Ovary (tissue), 9 donors: ENCODE data around the gene TNK2. TPM values are rescaled to one million over a fixed set of nuclear protein-coding genes. Genes with fewer than 3 reads are reported as not detected.

ENCODE experiments used
- DNase-seq, 5 donors: peaks; one replicate each; pipeline ENCODE4 v3.0.0-alpha.2; 2019 to 2020
- H3K27ac ChIP-seq, 2 donors: fragments of 200-600 bp; one replicate each; pipeline versions ENCODE4 v1.5.1 to v1.8.0; 2019 to 2022
- H3K27me3 ChIP-seq: fragments of 200-600 bp; one replicate; pipeline ENCODE4 v1.8.0; 2022
- H3K36me3 ChIP-seq: fragments of 200-600 bp; sonication (generic); one replicate; pipeline ENCODE4 v1.5.1; 2019
- H3K4me1 ChIP-seq: one replicate; pipeline ENCODE4 v1.8.1; 2013; ENCODE audit warnings: mild to moderate bottlenecking, moderate library complexity; ENCODE audit not compliant: insufficient read depth
- H3K4me3 ChIP-seq: fragments of 200-600 bp; sonication (generic); one replicate; pipeline ENCODE4 v1.5.1; 2017
- H3K9me3 ChIP-seq, 2 donors: fragments of 200-600 bp in 1 of 2; sonication (generic) in 1 of 2; one replicate each; pipeline versions ENCODE4 v1.5.1 to v1.8.1; 2013 to 2019; ENCODE audit warnings: mild to moderate bottlenecking in 1 of 2, moderate library complexity in 1 of 2
- CTCF ChIP-seq, 3 donors: fragments of 450-650 bp in 2 of 3; fragments of 200-600 bp in 1 of 3; IDR thresholded peaks; one replicate each; pipeline versions ENCODE4 v1.5.1 to v1.8.0; 2016 to 2022; ENCODE audit warnings: antibody characterized with exemption in 3 of 3, mild to moderate bottlenecking in 1 of 3
- EP300 ChIP-seq: sonication (generic); formaldehyde crosslinking; IDR thresholded peaks from one replicate; pipeline ENCODE4 v1.6.1; 2017; ENCODE audit warnings: antibody characterized with exemption
- POLR2A ChIP-seq: fragments of 450-650 bp; IDR thresholded peaks from one replicate; pipeline ENCODE4 v1.6.1; 2017; ENCODE audit warnings: antibody characterized with exemption, mild to moderate bottlenecking, moderate library complexity
- WGBS, 3 donors: extraction: QIAGEN DNeasy Blood & Tissue Kit in 1 of 3; methylation state at CpG; one replicate each; pipeline versions ENCODE4 v1.1.5 to v1.1.7; 2013 to 2017; 5-methylcytosine and 5-hydroxymethylcytosine counted together
- intact Hi-C, 4 donors: fragments of 100-400 bp; cut with DNase I; formaldehyde crosslinking; loops; one replicate each; pipeline versions ENCODE4 v1.11.0 to v1.15.1; 2022 to 2023
- polyA plus RNA-seq, 2 donors: library from polyadenylated mRNA; stranded (reverse); fragments of 200-250 nt in 1 of 2; fragments of 350-450 nt in 1 of 2; fragmentation: Illumina TruSeq in 1 of 2; extraction: RNeasy Lipid Tissue Mini Kit (QIAGEN cat#74804) in 1 of 2; gene quantifications; one replicate each; pipeline ENCODE4 v1.2.3, GENCODE V29; 2013 to 2014
- total RNA-seq, 7 donors: library from RNA; depleted of rRNA in 2 of 7; stranded (reverse); fragments of >200 nt in 2 of 7; fragmentation: NEBNext Ultra II Directional in 3 of 7; extraction: Animal tissue kit (Norgen Biotek cat#: 25700) in 3 of 7; gene quantifications; one replicate each; pipeline versions ENCODE4 v1.1.0 to v1.2.4, GENCODE V29; 2016 to 2023
- donor health status: DM: no; HTN: no; CAD: no; lungs with moderate emphysema.
- donor health status: DM: no; HTN: no; CAD: no.
- donor health status: Bipolar disorder and iron deficiency.
- donor health status: DM: yes; HTN: yes; CAD: no.
- donor health status: DM: no; HTN: no; CAD: no.
- donor health status: DM: yes; HTN: yes; CAD: no.

The TNK2 gene
- total and polyA plus RNA-seq, 9 donors: 2.4 to 50.1 (median 32.4) TPM

- Histone ChIP-seq H3K4me3 (no peak overlapping the region), H3K9me3 (no peaks in the 10 kb centered on the region), H3K27me3 (no peaks in the 10 kb centered on the region), H3K27ac (no peak overlapping the region), H3K36me3 (no peaks in the 10 kb centered on the region), H3K4me1 (peaks cover 11% of the 10 kb centered on the region)
- TF ChIP-seq CTCF (IDR thresholded peaks at IDR 0.05) (no peak), EP300 (no peak), POLR2A (no peak)
- WGBS, 3 donors: 41 to 47% (median 47%) methylated on average over 4 of the region's 4 CpGs
- intact Hi-C loops: loop anchor here in 1 of 4 donors (5.0 kb wide), 1 partner anchor 45 kb away; no protein-coding TSS in a partner anchor
- no peak for DNase-seq
Observed at GRCh38 chr3:195911946-195912270, 3.6 kb upstream of the TNK2 start.

GRCh38 chr3:195911041-195911945 is 2.9 kb upstream of the TNK2 start:
- no peak for DNase-seq
- intact Hi-C loops: loop anchor here in 1 of 4 donors (5.0 kb wide), 1 partner anchor 44 kb away; no protein-coding TSS in a partner anchor
- H3K4me1 ChIP-seq: peaks cover 11% of the 10 kb centered on the region

GRCh38 chr3:195910499-195910845 is 2.1 kb upstream of the TNK2 start:
- H3K27ac ChIP-seq: no peak overlapping the region
- intact Hi-C loops: loop anchor here in 1 of 4 donors (5.0 kb wide), 1 partner anchor 43 kb away; no protein-coding TSS in a partner anchor
- 89 to 92% (median 90%) methylated on average over 8 of the region's 8 CpGs for WGBS, 3 donors
- H3K9me3 ChIP-seq: no peaks in the 10 kb centered on the region
- no peaks in the 10 kb centered on the region for H3K36me3 ChIP-seq
- no peak overlapping the region for H3K4me3 ChIP-seq
- DNase-seq: peak in 1 of 5 donors; percentile 27
- no peak for TF ChIP-seq EP300
- TF ChIP-seq CTCF (IDR thresholded peaks at IDR 0.05): no peak
- no peak for TF ChIP-seq POLR2A
- H3K27me3 ChIP-seq: no peaks in the 10 kb centered on the region
- H3K4me1 ChIP-seq: peaks cover 11% of the 10 kb centered on the region

More at GRCh38 chr3:195911041-195911945, 2.9 kb upstream of the TNK2 start:
- no peak overlapping the region for H3K27ac ChIP-seq
- WGBS, 3 donors: 86 to 88% (median 87%) methylated on average over 14 of the region's 14 CpGs
- no peaks in the 10 kb centered on the region for H3K9me3 ChIP-seq
- no peaks in the 10 kb centered on the region for H3K36me3 ChIP-seq
- TF ChIP-seq EP300: no peak
- H3K27me3 ChIP-seq: no peaks in the 10 kb centered on the region
- H3K4me3 ChIP-seq: no peak overlapping the region

GRCh38 chr3:195909644-195910498 is 1.5 kb upstream of the TNK2 start:
- DNase-seq: peak; percentile 86 to 91 (median 88)
- H3K4me1 ChIP-seq: peaks cover 11% of the 10 kb centered on the region
- H3K9me3 ChIP-seq: no peaks in the 10 kb centered on the region
- no peaks in the 10 kb centered on the region for H3K27me3 ChIP-seq
- 12 to 22% (median 20%) methylated on average over 39 to 68 of the region's 68 CpGs for WGBS, 3 donors
- TF ChIP-seq POLR2A (no peak), EP300 (no peak), CTCF (IDR thresholded peaks at IDR 0.05) (no peak)
- intact Hi-C loops: loop anchor here in 1 of 4 donors (5.0 kb wide), 1 partner anchor 43 kb away; no protein-coding TSS in a partner anchor
- peak overlapping the region in 1 of 2 donors; percentile 38 for H3K27ac ChIP-seq
- H3K4me3 ChIP-seq: peak overlapping the region; percentile 71
- H3K36me3 ChIP-seq: no peaks in the 10 kb centered on the region
